NCI-H2107 treated with DMSO at 0.1 percent for 48 hours (cell line): Measurements from ENCODE around the gene TCEA2.

Source experiments
- DNase-seq: peaks from one replicate; lab custom pipeline; 2025; ENCODE audit not compliant: unreplicated experiment; lab: John Stamatoyannopoulos, UW

Gene TCEA2

DNA sequence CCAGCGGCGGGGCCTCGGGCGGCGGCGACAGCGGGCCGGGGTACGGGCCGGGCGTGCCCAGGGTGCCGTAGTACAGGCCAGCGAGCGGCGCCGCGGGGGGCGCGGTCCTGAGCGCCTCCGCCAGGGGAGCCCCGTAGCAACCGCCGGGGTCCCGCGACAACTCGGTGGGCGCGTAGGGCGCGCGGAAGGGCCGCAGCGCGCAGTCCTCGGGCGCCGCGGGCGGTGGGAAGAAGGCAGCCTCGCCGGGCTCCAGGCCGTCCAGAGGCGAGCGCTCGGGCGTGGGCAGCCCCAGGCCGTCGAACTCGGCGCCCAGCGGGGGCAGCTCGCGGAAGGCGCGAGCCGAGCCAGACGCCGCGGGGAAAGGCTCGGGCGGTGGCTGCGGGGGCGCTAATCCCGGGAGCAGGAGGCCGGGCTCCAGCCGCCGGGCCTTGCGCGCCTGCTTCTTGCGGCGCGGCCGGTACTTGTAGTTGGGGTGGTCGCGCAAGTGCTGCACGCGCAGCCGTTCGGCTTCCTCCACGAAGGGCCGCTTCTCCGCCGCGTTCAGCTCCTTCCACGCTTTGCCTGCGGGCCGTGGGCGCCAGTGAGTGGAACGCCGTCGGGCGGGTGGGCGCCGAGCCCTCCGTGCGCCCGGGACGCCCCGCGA, 14.5 kb upstream of the TCEA2 start:
- DNase-seq, result no peak

DNA sequence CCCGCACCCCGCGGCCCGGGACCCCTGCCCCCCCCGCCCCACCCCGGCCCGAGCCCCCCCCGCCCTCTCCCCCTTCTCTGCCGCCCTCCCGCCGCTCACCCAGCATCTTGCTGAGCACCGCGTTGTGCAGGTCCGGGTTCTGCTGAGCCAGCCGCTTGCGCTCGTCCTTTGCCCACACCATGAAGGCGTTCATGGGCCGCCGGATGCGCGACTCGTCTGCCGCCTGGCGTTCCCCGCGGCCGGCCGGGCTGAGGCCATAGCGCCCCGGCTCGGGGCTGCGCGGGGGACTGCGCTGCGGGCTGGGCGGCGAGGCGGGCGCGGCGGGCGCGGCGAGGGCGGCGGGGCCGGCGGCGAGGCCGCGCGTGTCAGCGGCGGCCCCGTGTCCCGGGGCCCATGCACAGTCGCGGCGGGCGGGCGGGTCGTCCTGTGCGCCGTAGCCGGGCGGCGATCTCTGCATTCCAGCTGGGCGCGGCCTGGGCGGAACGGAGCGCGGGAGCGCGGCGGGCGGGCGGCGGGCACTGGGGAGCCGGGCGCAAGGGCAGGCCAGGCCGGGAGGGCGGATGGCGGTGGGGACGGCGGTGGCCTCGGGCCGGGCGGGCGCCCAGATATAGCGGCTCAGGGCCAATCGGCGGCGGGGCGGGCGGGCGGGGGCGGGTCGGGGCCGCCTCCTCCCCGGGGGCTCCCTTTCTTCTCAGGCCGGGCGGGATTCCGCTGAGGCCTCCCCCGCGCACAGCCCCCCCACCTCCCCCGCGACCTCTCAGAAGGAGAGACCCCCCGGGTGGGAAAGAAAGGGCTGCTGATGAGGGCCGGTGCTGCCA, 13.7 kb upstream of the TCEA2 start, which contains the start of gene SOX18:
SOX18 (minus strand) TSS at position 580 of the 818 bp plus-strand sequence; CDS start at position 457, 123 bp downstream.
- DNase-seq, result no peak

DNA sequence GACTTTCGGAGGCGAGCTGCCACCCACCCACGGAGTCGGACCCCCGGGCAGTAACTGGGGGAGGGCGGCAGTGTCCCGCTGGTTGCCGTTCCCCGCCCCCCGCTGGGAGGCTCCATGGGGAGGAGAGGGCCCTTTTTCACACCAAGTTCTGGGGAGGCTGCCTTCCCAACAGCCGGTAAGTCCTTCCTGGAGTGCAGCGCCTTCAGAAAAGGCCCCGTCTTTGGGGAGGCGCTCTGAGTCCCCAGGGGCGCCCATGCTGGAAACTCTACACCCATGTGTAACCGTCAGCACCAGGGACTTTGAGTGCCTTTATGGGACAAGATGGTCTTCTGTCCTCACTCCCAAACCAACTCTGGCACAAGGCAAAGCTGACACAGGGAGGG, 13.1 kb upstream of the TCEA2 start:
- no peak for DNase-seq

DNA sequence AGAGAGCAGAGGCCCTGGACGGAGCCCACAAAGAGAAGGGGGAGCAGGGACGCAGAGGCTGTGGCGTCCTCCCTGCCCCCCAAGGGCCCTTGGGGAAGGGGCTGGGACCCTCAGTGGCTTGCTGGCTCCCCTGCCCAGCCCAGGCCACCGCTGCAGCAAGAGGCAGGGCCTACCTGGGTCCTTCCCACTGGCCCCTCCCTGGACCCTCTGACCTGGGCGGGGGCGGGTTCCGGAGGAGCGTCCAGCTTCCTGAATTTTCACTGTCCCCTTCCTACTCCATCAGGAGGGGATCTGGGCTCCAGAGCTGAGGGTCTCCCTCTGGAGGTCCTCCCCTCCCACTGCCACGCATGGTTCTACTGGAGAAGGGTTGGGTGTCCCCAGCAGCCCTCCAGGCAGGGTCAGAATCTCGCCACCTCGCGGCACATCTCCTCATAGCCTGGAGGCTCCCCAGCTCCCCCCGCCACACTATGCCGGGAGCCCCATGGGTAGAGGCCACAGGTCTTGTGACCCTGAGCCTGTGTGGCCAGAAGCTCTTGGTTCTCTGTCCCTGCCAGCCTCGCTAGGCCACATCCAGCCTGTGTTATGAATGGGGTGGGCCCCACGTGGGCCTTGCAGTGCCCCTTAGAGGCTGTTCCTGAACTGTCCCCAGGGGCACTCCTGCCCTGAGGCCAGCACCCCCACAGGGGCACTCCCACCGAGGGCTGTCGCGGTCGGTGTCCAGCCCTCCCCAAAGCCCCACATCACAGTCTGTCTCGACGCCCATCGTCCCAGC, 12.6 kb upstream of the TCEA2 start:
- no peak for DNase-seq

DNA sequence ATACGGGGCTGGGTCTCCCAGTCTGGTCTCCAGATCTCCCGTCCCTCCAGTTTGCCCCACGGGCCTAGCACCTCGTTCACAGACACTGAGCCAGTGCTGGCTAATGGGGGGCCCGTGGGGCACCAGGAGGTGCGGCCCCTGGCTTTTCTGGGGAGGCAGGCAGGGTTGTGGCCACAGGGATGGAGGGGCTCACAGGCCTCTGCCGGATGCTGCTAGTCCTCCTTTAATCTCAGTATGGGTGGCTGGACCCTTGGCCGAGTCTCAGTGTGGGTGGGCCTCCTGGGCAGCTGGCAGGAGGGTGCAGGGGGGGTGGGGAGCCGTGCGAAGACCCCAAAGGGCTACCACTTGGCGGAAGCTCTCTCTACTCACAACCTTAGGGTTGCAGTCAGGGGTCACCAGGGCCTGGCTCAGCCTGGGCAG, 12.0 kb upstream of the TCEA2 start:
- no peak for DNase-seq

DNA sequence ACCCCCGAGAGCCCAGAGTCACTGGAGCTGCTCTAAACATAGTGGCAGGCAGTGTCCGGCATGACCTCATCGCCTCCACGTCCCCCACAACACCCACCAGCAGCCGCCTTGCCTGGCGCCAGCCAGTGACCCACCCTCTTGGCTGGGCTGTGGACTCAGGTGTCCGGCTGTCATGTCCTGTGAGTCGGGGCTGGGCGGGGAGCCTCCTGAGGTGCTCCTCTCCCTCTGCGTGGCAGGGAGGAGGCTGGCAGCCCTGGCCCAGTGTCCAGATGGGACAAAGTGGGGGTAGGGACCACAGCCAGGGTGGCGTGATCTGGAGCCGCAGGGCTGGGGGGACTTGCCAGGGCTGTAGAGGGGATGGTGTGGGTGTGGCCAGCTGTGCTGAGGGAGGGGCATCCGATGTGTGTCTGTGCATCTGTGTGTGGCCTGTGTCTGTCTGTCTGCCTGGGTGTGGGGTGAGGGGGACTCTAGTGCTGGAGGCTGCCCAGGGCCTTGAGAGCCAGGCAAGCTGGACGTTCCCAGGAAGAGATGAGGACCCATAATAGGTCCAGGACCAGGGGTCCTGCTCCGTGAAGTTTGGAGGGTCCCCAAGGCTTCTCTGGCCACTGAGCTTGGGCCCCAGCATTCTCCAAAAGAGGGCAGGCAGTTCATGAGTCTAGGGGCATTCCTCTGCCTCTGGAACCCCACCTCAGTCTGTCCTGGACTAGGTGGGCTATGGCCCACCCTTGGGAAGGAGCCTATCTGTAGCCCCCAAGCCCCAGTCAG, 11.3 kb upstream of the TCEA2 start:
- DNase-seq, result no peak

DNA sequence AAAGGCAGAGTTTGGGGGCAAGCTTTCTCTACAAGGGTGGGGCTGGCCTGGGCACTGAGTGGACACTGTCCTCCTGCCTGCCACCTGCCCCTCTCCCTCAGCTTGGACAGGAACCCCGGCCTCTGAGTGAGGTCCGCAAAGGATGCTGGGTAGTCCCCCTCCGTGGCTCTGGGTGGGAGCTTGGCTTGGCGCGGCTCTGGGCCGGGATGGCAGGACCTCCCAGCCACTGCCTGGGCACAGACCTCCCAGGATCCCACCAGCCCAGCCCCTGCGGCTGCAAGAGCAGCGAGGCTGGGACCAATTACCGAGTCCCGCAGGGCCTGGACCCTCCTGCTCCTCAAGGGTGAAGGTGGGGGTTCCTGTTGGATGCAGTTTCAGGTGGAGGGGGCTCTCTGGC, 10.7 kb upstream of the TCEA2 start:
- DNase-seq, result no peak

DNA sequence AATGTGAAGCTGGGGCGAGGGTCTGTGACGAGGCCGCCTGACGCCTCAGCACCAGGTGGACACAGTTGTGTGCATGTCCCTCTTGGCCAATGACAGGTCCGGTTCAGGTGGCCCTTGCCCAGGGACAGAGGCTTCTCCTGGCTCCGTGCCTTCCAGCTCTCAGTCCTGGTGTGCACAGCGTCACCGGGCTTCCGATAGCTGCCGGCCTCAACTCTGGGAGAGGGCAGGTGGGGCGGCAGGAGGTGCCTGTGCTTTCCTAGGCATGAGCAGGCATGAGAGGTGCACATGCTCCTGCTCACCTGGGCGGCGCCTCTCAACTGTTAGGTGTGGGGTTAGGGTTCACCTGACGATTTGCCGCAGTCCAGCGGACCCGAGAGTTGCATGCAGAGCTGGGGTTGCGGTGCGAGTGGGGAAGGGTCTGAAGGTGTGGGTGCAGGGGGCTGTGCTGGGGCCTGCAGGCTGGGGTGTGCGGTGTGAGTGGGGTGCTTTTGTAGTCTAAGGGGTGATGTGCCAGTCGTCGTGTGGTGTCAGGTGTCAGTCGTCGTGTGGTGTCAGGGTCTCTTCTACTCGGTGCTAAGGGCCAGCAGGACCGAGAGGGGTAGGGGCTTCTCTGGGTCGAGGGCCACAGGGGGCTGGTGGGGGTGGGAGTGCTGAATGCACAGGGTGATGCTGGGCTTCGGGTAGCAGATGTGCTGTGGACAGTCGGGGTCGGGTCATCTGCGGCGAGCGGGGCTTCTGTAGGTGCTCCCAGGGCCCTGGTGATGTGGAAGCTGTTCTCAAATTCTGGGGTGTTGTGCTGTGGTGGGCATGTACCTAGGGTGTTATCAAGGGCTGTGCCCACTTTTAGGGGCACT, 9.8 kb upstream of the TCEA2 start:
- no peak for DNase-seq

DNA sequence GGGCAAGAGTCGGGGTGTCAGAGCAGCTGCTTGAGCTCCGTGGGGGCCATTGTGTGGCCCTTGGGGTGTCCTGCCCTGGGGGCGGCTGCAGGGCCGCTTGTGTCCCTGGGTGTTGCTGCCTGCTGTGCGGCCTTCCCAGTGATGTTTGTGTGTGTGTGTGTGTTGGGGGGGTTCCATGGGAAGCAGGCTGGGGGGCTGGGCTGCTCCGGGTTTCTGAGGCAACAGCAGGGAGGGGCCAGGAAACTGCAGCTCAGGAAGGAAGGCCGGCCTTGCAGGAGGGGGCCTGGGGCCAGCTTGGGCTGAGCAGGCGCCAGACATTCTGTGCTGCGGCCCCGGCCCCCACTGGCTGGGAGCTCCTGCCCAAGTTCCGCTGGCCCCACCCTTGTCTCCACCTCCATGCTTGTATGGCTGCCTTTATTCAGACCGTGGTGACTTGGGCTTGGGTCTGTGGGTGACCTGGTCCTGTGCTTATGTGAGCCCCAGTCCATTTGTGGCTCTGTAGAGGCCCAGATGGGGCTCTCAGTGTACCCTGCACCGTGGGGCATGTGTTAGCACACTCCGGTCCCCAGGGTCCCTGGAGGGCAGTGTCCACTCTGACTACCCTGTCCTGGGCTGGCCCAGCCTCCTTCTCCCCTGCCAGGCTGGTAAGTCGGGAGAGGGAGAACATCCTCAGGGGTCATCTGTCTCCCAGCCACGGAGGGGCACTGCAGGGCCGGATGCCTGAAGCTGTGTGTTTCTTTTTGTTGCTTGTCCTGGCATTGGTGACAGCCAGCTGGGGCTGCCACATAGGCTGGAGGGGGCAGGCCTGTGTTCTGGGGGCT, 8.9 kb upstream of the TCEA2 start:
- no peak for DNase-seq

DNA sequence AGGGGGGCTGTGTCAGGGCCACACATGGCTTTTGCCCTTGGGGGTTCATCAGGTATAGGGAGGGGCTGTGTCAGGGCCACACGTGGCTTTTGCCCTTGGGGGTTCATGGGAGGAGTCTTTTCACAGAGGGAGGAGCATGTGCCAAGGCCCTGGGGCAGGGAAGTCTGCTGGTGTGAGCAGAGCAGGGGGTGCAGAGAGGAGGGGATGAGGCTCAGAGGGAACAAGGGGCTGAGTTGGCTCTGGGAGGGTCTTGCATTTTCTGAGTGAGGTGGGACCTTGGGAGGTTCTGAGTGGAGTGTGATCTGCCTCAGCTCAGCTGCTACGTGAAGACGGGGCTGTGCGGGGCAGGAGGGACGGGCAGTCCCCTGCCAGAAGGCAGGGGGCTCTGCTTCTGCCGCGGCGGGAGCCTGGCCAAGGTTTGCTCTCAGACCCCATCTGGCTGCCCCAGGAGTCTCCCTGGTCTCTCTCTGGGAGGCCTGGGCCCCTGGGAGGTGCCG, 7.6 kb upstream of the TCEA2 start:
- no peak for DNase-seq

DNA sequence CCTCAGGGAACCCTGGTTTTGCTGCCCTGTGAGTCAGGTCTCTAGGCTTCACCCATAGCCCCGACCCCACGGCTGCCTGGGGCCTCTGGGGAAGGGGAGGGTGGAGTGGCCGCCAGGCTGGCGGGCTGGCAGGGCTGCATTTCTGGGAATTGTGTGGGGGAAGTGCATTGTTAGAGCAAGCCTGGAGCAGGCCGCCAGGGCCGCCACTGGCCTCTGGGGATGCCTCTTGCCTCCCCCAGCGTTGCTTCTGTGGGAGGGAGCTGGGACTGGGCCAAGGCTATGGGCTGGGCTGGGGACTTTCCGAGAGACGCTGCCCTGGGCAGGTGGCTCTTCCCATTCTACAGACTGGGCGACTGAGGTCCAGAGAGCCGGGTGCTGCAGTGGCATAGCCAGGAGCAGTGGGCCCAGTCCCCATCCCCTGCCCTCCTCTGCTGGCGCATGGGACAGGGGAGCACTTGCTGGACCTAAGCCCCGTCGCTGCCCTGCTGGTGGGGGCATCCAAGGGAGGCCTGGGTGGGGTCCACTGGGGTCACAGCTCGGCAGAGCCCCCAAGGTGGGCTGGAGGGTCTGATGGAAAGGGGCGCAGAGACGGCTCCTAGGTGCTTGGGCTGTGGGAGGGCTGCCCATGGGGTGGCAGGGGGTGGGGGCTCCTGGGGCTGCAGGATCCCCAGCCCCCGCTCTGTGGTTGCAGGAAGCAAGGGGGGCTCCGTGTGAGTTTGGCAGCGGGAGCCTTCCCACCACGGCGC, 6.9 kb upstream of the TCEA2 start:
- no peak for DNase-seq

DNA sequence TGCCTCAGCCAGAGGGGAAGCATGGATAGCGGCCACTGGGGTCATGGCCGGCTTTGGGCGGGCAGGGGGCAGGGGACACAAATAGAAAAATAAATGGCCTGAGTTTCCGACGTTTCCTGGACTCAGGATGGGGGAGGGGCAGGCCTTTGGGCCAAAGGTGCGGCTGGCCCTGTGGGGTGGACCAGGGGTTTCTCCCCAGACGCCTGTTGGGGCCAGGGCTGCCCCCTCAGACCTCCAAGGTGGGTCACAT, 6.4 kb upstream of the TCEA2 start:
- DNase-seq, result no peak

DNA sequence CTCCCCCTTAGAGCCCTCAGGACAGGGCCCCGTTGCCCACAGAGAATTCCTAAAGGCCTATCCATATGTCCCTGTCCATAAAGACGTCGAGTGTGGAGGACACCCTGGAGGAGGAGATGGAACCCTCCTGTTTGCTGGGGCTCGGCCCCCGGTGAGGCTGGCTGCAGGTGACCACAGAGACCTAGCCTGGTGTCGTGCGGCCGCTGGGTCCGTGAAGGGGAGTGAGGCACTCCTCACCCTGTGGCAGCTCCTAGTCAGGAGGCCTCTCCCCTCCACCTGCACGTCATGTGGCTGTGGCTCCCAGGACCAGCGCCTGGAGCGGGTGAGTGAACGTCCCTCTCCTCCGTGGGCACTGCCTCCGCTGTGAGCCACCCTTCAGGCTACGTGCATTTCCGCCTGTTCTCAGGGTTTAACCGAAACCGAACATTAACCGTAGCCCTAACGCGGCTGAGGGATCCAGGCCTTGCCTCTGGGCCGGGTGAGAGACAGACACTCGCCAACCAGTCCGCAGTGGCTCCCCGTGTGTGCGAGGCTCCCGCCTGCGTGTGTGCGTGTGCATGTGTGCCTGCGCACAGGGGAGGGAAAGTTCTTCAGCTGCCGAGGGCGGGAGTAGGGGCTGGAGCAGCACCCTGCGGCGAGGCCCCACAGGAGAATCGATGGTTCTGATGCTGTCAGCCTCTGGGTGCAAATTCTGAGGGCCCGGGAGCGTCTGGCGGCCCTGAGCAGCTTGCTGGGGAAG, 5.9 kb upstream of the TCEA2 start:
- no peak for DNase-seq

DNA sequence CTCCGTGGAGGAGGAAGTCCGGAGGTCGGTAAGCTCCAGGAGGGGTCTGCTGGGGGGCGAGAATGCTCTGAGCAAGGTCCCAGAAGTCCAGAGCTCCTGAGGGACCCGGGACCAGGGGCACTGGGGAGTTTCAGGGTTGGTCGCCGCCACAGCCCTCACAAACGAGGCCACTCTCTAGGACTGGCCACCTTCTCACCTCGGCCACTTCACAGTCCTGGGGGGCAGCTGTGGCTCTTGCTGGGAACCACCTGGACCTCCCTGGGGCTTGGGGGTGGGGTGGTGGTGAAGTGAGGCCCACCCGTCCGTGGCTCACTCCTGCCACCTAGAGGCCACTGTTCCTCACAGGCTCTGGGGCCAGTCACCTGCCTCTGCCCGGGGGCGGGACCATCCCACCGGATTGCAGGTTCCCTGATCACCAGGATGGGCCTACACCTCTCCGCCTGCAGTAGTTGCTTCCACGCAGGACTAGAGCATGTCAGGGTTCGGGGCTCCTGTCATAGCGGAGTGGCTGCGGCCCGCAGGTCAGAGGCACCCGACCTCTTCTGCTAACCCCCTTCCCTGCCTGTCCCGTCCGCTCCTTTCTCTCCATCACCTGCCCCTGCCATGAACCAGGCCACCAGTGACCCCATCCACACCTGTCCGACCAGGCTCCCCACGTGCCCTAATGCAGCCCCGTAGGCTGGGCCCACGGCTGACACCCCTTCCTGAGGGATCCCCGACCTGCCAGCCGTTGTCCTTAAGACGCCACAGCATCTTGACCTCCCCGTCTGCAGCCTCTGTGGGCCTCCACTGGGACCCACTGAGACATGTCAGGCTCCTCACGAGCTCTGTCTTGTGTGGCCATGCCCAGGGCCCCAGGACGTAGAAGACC, 5.1 kb upstream of the TCEA2 start:
- peak; percentile 57 for DNase-seq

DNA sequence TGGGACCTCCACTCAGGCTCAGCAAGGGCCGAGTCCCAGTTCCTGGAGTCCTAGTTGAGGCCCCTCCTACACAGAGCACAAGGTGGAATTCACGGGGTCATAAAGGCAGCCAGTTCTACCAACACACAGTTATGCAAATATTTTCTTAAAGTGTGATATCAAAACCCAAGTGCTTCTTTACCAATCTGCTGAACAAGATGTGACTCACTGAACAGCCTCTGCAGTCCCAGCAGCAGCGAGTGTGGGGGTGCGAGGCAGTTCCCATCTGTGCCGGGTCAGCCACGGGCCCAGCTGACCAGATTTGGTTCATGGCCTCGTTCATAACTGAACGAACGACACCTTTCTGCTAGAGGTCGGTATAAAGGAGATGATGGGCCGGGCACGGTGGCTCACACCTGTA, 4.5 kb upstream of the TCEA2 start:
- no peak for DNase-seq

DNA sequence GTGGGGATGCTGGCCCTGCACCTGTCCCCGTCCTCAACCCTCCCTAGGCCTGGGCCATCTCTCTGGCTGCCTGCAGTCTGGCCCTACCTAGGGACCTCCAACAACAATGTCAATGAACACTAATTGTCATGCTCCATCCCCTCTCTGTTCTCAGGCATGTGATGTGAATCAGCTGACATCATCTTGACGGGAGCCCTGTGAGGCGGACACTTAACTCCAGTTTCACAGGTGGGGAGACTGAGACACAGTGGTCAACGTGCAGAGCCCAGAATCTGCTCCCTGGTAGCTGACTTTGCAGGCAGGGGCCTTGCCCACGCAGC, 762 bp upstream of the TCEA2 start:
- DNase-seq, result no peak

DNA sequence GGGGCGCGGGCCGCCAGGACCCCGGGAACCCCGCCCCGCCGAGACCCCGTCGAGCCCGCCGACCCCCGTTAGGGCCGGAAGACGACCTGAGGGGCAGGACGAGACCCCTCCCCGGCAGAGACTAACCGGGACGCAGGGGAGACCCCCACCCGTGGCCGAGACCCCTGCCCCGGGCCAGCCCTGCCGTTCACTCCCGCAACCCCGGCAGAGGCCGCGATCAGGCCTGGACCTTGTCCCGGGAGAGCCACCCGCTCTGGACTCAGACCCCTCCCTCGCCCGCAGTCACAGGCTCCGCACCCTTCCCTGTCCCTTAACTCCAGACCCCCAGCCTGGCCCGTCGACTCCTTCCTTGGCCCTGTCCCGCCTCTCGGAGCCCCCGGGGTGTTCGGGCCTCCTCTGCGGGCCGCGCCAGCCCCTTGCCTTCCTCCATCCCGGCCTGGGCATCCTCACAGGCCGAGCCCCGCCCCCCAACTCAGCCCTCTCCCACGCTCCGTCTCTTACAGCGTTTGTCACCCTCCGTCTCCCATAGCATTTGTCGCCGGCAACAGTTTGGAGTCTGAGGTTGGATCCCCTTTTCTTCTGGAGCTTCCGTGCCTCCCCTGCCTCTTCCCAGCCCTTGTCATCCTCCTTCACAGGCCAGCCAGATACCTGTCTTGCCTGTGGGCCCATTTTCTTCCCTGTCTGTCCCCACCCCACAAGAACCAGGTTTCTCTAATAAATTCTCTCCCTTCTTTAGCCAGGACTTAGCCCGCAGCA, 569 bp downstream of the TCEA2 start:
- DNase-seq, result no peak
